Epithelial cell of esophagus (primary cell): ENCODE results near the gene ASS1.

ENCODE experiments used
- DNase-seq: peaks from one replicate; pipeline ENCODE4 v3.0.0; 2010; ENCODE audit warnings: low read depth
- H3K4me3 ChIP-seq: 2 replicates; pipeline ENCODE4 v1.5.1; 2011; ENCODE audit warnings: mild to moderate bottlenecking, low read length, control low read depth
- CTCF ChIP-seq: IDR thresholded peaks from 2 replicates; pipeline ENCODE4 v1.5.1; 2011; ENCODE audit warnings: low read depth, mild to moderate bottlenecking, low read length, control low read depth, inconsistent platforms; ENCODE audit not compliant: insufficient read depth; ENCODE audit errors: missing control alignments

ASS1 gene

GRCh38 chr9:130466537-130467217 is 21.9 kb downstream of the ASS1 start:
- no peak for TF ChIP-seq CTCF
- DNase-seq = no peak
- H3K4me3 ChIP-seq = no peak overlapping the region

- H3K4me3 ChIP-seq = no peak overlapping the region
- TF ChIP-seq CTCF = no peak
- no peak for DNase-seq
Observed at GRCh38 chr9:130467316-130467715, 22.6 kb downstream of the ASS1 start.

GRCh38 chr9:130468566-130468965 is 23.8 kb downstream of the ASS1 start:
- no peak overlapping the region for H3K4me3 ChIP-seq
- no peak for TF ChIP-seq CTCF
- DNase-seq = no peak

GRCh38 chr9:130470269-130470668 is 25.5 kb downstream of the ASS1 start:
- H3K4me3 ChIP-seq = no peak overlapping the region
- no peak for DNase-seq
- TF ChIP-seq CTCF = no peak

- TF ChIP-seq CTCF = no peak
- H3K4me3 ChIP-seq = no peak overlapping the region
- DNase-seq = no peak
Observed at GRCh38 chr9:130470950-130471349, 26.2 kb downstream of the ASS1 start.

GRCh38 chr9:130471411-130472183 is 26.8 kb downstream of the ASS1 start:
- H3K4me3 ChIP-seq = no peak overlapping the region
- no peak for DNase-seq
- TF ChIP-seq CTCF = no peak
